NCI-H187 (cell line): ENCODE results near the gene GSDME.

ENCODE experiments used
- DNase-seq, 2 experiments: peaks; one replicate each; lab custom pipeline; 2025; lab: John Stamatoyannopoulos, UW

The GSDME gene

GRCh38 chr7:24704311-24704710, 53.0 kb downstream of the GSDME start:
- DNase-seq: no peak

DNA sequence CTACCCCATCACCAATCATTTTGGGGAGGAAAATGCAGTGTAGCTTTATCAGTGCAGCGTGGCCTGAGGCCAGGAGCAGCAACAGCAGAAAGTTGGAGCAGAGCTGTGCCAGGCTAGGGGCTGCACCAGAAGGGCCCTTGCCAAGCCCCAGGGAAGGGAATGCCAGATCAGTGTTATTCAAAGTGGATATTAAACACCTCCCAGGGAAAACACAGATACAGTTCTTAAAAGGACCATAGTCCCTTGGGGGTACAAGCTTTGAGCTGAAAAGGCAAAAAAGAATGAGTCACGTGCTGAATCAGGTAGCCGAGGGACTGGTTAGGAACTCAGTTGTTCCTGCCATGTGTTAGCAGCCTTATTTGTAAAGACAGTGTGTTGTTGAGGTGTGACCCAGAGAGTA, 54.0 kb downstream of the GSDME start:
- no peak for DNase-seq

DNA sequence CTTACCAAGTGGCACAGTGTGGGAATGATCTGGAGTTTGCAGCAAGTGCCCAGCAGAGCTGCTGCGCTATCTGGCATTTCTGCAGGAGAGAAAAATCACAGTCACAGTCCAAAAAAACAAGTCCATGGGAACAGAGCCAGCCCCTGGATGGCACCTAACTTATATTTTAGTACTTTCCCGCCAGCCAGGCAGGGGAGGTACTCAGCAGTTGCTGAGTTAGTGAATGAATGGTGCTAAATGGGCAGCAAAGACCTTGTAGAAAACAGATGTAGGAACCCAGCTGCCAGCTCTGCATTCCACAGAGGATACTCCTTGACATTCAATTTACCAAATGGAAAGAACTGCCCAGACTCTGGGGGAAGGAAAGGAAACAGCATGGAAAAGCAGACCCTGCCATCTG, 54.5 kb downstream of the GSDME start:
- DNase-seq: no peak

DNA sequence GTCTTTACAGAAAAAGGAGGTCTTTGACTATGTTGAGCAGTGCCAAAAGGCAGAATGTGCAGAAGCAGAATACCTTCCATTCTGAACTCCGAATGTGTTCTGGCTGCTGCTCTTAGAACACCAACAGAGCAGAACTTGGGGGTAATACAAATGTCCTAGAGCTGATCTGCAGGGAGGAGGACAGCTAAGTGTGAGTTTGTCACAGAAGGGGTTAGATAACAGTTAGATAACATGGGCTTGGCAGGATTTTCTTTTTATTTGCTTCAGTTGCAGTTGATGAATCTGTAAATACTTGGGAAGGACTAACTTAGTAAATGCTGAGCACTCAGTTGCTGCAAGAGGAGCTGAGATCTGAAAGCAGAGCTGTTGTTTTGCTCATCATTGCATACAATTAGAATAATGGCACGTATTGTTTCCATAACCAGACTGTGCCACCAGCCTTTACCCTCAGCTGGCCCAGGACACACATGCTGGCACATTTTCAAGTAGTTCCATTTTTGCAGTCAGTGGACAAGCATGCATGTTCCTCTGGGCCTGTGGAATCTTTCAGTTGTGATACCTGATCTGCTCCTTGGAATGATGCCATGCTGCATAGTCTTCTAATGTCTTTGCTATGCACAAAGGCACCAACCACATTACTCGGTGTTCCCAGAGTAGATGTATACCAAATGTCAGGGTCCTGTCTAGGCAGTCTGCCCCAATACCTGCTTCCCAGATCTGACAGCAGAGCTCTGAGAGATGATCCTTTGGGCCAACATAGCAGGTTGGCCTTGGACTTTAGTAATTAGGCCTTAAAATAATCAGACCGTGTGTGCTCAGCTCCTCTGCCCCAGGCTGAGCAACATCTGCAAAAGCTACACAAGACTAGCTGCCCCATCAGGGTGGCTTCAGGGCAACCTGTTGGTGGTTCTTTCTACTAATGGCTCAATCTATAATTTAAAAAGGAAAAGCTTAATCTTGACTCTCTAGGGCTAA, 55.7 kb downstream of the GSDME start:
- no peak for DNase-seq

- DNase-seq: peak in 1 of 2 experiments; percentile 14
These were observed 56.6 kb downstream of the GSDME start for GRCh38 chr7:24700521-24701260.

DNA sequence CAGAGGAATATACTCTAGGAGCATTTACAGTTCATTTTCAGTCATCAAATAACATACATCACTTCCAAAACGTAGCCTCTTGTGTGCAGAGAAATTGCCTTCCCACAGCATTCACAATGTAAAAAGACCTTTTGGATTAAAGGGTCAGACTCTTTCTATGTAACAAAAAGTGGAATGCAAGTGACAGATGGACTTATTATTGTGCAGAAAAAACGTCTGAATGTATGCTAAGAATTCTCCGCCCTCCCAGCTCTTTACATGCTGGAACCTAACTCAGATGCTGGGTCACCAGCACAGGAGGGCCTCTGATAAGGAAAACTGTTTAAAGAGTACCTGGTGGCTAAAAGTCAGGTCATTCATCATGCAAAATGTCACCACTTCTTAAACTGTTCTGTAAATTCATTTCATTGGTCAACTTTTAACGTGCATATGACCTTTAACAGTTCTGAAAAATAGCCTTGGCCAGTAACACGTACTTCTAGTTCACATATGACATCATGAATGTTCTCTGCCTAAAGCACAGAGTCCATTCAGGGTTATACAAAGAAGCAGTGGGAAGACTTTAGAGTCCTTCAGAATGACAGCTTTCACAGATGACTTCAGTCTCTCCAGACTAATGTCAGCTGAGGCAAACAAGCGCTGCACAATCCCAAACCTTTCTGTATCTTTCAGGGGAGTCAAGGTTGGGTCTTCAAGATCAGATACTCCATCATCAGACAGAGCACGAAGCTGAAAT, 58.6 kb downstream of the GSDME start:
- DNase-seq: no peak

DNA sequence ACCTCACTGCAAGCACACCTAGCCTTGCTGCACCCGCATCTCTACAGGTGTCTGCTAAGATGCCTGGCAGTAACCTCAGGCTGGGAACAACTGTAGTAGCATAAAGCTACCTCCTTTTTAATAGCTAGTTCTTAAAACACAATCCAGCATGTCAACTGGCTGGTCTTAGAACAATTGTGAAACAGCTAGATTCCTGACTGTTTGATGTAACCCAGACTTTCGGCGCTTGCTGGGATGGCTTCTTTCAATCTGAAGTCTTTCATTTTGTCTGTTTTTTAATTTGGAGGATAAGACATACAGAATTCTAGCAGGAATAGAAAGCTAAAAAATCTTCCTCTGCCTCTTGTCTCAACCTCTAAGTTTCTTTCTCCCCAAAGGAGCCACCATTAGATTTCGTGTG, 59.8 kb downstream of the GSDME start:
- no peak for DNase-seq

GRCh38 chr7:24692592-24692991, 64.7 kb downstream of the GSDME start:
- DNase-seq: no peak

GRCh38 chr7:24690251-24690650, 67.0 kb downstream of the GSDME start:
- no peak for DNase-seq

GRCh38 chr7:24685708-24686107, 71.6 kb downstream of the GSDME start:
- no peak for DNase-seq

- DNase-seq: no peak
These were observed 86.5 kb downstream of the GSDME start for GRCh38 chr7:24670782-24671181.

DNA sequence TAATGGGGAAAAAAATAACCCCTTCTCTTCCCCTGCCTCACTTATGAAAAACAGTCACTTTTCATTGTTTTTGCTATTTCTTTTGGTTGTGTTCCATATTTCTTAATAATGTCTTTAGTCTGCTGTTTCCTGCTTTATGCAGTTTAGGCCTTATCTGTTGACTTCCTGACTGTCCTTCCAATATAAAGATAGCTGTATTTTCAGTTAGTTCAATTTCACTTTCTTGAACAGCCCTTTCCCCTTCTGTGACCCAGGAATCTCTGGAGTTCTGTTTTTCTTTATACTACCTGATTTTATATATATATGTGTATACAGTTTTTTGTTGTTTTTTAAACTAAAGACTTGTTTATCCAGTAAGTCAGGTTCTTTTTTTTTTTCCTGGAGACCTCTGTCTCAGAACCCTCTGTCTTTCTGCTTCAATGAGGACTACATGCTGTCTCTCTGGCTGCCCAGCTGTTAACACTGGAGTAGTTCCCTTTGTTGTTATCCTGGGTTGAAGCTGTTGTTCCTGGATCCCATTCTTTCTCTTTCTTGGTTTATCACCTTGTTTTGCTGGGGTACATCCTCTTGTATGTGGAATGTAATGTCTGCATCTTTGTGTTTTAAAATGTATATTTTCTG, 87.2 kb downstream of the GSDME start:
- no peak for DNase-seq

DNA sequence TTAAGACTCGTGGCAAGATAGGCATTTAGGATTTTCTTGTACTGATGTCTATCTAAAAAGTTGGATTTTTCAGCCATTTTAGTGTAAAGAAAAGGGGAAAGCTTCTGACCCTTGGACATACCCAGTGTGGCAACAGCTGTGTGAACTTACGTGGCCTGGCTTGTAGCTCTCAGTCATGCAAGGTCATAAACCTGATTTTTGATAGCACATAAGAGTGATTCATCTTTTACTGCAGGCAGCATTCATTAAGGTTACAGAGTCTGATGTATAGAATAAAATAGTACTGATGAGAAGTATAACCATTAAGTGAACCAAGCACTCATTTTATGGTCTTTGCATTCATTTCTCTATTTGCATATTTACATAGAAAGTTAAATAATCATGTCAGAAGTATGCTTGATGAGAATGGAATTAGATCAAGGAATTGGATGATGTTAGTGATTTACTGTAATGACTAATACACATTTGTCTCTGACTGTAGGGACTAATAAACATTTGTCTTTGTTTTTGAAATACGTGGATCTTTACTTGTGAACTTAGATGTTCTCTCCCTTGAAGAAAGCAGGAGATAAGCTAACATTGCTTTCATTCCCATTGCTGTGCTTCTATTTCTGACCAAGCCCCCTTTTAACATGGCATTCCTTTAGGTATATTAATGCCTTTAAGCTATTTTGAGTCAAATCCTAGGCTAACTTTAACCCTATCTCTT, 88.2 kb downstream of the GSDME start:
- DNase-seq: no peak

GRCh38 chr7:24665564-24666294, 91.5 kb downstream of the GSDME start:
- DNase-seq: peak in 1 of 2 experiments; percentile 24

DNA sequence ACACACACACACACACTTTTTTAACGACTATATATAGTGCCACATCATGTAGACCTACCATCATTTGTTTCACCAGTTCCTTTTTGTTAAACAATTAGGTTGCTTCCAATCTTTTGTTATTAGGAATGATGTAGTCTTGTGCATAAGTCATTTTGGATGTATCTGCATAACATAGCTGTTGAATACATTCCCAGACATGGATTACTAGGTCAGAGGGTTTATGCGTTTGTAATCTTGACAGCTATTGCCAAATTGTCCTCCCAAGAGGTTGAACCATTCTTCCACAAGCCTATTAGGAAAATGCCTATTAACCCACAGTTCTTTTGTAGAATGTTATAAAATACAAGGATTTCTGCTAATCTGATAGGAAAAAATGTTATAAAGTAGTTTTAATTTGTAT, 96.7 kb downstream of the GSDME start:
- no peak for DNase-seq

DNA sequence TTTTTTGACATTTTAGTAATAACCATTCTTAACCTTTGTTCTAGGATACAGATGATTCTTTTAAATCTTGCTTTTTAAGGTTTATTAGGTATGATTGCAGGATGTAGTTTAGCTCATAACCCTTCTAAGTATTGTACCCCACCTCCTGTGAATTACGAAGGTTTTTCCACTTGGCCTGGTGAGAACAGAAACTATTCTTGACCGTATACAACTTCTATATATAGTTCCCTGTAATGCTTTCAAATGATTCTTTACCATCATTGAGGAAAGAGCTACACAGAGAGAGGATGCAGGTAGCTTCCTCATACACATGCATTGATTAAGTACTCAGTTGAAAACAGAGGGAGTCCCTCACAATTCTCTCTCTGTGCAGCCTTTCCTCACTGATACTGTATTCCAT, 97.8 kb downstream of the GSDME start:
- no peak for DNase-seq

DNA sequence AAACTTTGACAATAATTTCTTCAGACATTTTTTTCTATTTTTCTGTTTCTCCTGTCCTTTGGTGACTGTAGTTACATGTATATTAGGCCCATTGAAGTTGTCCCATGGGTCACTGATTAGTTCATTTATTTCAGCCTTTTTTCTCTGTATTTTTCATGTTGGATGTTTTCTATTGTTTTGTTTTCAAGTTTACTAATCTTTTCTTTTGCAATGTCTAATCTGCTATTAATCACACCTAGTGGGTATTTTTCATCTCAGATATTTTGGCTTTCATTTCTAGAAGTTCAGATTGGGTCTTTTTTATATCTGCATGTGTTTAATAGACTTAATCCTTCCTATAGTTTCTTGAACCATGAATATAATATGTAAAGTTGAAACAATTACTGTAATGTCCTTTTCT, 99.3 kb downstream of the GSDME start:
- no peak for DNase-seq

DNA sequence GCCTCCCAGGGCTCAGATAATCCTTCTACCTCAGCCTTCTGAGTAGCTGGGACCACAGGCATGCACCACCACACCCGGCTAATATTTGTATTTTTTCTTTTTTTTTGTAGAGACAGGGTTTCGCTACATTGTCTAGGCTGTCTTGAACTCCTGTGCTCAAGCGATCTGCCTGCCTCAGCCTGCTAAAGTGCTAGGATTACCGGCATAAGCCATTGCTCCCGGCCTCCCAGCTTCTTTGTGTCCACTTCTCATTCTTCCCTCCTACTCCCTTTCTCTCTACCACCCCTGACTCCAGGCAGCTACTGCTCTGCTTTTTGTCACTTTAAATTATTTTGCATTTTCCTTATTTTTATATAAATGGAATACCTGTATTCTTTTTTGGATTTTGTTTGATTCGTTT, 100.7 kb downstream of the GSDME start:
- DNase-seq: no peak

DNA sequence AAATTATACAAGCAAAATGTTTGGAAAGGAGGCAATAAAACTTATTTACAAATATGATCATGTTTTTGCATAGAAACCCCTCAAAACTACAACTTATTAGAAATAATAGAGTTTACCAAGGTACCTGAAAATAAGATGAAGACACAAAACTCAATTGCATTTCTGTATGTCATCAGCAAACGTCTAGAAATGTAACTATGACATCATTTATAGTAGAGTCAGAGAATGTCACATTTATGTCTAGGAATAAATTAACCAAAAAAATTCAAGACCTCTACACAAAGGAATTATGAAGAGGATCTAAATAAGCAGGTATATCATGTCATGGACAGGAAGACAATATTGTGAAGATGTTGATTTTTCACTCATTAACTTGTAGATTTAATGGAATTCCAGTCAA, 103.0 kb downstream of the GSDME start:
- no peak for DNase-seq

DNA sequence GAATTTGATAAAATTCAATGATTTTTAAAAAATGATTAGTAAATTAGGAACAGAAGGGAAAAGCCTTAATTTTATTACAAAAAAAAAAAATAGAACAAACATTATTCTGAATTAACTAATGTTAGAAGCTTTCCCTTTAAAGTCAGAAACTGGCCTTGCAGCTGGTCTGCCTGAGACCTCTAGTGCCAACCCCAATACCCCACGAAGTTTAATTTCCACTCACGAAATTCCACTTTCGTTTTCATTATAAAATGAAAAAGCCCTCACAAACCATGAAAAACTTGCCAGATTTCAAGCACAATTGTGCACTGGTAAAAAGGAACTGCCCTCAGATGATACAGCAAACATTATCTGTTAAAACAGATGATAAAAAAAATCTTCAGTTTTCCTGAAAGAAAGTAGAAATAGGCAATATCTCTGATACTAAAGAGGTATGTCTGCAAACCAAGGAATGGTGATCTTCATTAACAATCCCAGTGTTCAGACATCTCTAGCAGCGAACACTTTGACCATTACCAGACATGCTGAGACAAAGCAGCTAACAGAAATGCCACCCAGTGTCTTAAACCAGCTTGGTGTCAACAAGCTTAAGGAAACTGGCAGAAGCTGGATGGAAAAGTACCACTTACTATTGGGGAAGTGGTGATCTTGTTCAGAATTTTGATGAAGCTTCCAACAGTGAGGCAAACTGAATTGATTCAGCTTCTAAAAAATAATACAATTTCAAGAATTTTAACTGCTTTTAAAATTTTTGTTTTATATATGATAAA, 103.8 kb downstream of the GSDME start:
- DNase-seq: no peak
